HG03139 (cell line): Measurements from ENCODE around the gene DNAJB8.

Experiments used
- ATAC-seq: cut with Tn5 transposase; IDR thresholded peaks from one replicate; pipeline ENCODE4 v1.9.1; 2021; ENCODE audit not compliant: unreplicated experiment

Gene DNAJB8

DNA sequence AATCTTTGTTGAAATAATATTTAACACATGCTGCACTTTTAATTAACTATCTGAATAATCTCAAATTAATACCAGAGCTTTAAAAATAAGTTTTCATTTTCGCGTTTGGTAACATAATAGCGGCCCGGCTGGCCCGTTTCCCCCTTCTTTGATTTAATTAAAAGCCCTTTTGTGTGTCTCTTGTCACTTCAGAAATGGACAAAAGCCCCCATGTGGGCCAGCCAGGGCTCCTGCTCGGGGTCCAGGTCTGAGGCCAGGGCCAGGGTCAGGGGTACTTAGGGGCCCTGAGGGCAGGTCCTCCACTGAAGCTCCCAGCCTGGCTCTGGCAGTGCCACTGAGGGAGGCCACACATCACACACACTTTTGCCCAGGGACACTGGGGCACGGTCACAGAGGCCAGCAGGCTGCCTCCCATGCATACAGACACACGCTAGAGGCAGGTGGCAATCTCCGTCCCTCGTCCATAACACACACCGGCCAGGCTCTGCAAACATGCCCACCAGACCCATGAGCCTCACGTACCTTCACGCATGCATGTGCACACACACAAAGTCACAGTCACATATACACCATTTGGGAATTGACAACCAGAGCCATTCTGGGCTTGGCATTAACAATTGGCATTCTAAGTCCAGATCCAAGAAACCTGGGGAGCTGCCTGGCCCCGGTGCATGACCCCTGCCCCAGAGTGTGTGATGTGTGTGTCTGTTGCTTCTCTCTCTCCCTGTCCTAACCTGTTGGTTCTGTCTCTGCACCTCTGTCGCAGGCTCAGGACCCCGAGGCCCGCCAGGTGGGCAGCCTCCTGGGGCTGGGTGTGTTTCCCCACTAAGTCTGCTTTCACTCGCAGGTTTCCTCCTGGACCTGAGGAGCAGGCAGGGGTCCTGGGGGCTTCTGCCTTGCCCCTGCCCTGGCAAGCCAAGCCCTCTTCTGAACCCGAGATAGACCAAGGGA lies 38.5 kb downstream of the DNAJB8 start:
- no peak for ATAC-seq

DNA sequence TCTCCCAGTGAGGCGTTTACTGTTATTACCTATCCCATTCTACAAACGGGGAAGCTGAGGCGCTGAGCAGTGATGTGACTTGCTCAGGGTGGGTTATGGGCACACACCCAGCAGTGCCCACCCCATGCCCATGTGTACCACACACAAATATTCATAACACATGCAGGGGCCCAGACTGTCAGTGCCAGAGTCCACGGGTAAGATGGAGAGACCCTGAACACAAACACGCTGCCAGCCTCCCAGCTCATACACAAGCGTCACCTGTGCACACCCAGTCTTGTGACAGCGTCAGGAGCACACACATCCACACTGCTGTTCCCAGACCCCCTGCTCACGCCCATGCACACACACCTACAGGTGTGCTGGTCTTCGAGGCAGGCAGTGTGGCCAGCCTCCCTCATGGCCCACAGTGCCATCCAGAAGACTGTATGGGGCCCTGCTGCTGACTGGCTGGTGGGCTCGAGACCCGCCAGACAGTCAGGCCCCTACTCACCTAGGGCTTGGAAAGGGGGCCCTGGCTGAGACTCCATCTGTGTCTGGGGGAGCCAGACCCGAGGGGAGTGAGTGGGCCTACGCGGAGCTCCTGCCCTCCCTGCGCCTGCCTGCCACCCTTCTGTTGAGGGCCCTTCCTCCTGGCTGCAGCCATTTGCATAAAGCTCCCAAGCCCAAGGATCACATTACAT lies 39.4 kb downstream of the DNAJB8 start:
- ATAC-seq, result no peak

DNA sequence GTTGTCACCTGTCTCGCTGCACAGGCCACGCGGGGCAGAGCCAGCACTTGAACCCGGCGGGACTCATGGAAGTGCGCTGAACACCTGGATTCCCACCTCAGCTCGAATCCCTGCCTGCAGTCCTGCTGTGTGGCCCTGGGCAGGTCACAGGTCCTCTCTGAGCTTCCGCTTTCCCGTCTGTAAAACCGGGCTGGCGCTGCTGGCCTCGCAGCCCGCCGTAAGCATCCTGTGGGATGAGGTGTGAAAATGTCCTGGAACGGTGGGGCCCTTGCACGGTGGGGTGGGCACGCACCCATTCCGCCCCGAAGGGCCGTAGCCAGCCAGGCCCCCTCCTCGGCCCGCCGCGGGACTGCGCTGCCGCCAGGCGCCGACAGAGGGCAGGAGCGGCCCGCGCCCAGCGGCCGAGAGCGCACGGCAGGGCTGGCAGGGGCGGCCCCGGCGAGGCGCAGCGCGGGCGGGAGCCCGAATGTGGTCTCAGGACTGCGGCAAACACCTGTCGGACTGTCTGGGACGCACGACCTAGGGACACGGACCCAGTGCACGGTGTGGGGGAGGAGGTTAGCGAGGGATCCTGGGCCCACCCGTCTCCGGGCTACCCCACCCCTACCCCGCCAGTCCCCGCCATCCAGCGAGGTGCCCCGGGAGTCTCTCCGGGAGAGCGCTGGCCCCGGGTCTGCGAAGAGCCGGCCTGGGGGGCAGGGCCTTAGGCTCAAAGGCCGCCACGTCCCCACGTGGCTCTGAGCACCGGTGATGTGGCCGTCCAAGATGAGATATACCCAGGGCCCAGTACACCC lies 40.4 kb downstream of the DNAJB8 start:
- ATAC-seq, result peak; percentile 70

DNA sequence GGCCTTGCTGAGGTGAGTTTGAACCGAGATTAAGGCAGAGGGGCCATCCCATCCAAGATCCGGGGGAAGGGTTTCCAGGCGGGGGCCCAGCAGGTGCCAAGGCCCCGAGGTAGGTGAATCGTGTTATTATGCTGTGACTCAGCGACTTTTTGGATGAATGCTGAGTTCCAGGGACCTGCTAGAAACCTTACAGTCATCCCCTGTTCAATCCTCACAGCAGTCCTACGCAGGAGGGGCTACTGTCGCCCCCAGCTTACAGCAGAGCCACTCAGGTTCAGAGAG lies 40.9 kb downstream of the DNAJB8 start:
- ATAC-seq, result no peak

DNA sequence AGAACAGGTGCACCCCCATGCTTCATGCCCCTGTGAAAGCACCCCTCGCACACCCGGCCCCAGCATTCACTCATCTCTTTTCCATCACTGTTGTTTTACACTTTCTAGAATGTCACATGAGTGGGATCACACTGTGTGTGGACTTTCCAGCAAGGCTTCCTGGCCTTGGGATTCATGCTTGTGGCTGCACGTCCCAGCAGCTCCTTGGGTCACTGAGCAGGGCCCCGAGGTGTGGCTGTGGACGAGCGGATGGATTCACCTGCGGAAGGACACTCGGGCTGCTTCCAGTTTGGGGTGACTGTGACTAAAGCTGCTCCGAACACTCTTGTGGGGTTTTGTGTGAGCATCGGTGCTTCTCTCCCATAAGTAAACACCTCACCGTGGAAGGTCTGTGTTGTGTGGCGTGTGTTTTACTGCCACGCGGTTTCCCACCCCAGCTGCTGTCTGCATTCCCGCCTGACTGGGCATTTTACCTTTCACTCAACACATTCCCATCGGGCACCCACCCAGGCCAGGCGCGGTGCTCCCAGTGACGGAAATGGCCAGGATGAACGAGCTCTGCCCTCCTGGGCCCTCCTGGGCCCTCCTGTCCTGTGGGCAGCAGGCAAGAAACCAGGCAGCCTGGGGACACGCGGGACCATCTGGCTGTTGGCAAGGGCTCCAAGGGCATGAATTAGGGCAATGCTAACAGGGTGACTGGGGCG lies 41.4 kb downstream of the DNAJB8 start:
- no peak for ATAC-seq

DNA sequence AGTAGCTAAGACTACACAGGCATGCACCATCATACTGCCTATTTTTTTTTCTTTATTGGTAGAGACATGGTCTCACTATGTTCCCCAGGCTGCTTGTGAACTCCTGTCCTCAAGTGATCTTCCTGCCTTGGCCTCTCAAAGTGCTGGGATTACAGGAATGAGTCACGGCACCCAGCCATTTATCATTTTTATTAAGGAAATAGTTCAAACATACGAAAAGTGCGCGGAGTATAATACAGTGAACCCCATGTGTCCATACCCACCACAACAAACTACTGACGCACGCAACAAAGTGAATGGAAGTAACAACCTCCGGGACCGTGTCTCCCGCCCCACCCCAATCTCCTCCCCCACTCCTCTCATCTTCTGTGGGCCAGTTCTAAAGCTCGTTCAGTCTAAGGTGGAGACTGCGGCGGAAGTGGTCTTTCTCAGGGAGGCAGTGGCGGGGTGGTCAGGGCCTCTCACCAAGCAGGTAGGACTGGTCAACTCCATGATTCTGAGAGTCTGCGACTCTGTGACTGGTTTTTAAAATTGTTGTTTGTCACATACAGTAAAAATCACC lies 42.1 kb downstream of the DNAJB8 start:
- no peak for ATAC-seq

DNA sequence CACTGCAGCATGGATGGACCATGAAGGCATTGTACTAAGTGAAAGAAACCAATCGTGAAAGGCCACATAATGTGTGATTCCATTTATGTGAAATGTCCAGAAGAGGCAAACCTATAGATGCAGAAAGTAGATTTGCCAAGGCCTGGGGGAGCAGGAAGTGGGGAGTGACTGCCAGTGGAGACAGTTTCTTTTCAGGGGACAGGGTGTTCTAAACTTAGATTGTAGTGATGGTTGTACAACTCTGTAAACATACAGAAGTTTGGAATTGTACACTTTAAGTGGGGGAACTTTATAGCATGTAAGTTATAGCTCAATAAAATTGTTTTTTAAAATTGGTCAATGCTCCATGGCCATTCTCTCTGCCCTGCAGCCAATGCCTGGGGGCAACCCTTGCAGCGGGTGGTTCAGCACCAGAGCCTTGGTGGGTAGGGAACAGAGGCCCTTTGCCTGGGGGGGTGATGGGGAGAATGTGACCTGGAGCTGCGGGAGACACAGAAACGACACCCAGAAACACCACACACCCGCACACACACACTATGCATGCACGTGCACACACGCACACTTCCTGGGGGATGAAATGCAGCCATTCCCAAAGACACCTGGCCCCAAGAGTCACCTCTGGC lies 43.1 kb downstream of the DNAJB8 start:
- no peak for ATAC-seq

DNA sequence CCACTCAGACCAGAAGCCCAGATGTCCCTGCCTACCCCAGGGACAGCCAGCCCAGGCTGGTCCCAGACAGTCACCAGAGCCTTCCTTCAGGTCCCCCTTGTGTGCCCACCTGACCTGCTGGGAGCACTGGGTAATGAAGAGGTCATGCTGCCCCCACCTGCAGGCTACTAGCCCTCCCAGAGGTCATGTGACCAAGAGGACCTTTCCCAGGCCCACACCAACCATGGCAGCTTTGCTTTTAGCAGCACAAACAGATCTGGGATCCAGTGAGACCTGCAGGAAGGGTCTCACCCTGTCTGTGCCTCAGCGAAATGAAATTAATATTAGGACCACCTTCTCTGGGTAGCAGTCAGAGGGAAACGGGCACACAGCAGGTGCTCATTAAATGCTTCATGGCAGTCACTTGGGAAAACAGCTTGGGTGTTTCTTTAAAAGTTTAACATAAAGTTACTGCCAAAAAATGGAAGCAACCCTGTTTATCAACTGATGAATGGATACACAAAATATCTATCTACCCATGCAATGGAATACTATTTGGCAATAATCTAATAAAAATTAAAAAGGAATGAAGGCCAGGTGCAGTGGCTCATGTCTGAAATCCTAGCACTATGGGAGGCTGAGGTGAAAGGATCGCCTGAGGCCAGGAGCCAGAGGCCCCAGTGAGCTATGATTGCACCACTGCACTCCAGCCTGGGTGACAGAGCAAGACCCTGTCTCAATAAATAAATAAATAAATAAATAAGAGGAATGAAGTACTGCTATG lies 43.7 kb downstream of the DNAJB8 start:
- ATAC-seq, result no peak

DNA sequence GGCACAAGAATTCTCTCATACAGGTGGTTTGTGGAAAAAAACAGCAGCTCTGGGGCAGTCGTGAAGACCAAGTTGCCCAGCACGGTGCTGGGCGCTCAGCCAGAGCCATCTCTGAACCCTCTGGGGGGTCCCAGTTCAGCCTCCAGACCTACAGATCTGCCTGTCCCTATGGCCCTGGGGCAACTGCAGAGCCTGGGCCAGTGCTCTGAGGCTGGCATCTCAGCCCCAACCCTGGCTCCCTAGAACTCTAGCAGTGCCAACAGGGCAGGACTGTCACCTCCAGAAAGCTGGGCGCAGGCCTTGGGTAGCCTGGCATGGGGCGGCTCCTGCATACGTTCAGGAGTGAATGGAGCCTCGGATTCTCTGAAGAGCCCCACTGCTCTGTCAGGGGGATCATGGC lies 44.7 kb downstream of the DNAJB8 start:
- no peak for ATAC-seq

DNA sequence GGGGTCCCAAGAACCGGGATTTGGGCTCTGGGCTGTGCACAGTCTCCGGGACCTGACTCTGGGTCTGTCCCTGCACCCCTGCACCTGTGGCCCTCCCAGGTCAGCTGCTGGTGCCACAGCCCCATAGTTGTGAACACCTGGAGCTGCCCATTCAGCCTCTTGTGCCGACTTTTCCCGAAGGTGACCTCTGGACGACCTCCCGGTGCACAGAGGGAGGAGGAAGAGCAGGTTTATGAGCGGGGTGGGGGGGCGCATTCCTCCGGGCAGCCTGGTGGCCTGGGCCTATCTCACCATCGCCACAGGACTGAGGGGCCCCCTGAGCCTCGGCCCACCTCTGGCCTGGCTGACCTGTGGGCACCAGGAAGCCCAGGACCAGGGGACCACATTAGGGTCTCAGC lies 45.3 kb downstream of the DNAJB8 start:
- no peak for ATAC-seq

DNA sequence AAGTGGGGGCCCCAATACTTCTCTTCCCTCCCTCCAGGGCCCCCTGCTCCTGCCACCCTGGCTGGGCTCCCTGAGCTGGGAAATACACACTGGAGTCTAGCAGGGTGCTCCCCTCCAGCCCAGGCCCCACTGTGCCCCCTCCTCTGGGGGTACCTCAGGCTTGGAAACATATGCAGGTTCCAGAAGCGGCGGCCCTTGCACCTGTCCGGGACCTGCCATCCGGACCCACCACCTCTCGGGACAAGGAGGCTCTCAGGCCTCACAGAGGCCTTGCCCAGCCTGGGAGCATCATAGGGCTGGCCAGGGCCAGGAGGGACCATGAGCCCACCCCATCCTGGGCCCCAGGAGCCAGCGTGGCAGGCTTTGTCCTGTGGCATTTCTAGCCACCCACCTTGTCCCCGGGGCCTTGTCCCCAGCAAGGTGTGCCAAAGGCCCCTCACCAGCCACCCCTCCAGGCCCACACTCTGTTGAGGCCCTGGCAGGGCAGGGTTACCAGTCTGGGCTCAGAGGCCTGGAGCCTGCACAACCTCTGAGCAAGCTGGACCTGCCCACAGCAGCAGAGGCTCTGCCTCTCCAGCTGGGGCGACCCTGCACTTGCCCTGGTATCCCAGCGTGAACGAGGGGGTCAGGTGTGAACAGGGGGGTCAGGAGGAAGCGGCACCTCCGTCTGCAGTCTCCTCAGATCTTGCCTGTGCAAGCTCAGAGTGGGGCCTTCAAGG lies 45.8 kb downstream of the DNAJB8 start:
- no peak for ATAC-seq

DNA sequence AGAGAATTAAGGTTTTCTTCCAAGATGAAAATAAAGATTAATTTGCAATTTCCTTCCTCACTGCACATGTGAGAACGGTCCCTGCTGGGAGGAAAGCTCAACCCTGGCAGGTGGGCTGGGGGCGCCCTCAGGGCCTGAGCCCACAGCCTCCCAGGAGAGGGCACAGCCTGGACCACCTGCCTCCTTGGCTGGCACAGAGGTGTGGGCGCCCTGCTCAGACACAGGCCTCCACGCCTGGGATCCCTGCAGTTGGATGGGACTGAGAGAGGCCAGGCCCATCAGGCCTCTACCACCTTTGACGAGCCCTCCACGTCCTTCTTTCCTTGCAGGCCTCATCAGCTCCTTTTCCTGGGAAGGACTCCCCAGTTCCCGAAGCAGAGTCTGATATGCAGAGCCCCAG lies 46.4 kb downstream of the DNAJB8 start:
- no peak for ATAC-seq

DNA sequence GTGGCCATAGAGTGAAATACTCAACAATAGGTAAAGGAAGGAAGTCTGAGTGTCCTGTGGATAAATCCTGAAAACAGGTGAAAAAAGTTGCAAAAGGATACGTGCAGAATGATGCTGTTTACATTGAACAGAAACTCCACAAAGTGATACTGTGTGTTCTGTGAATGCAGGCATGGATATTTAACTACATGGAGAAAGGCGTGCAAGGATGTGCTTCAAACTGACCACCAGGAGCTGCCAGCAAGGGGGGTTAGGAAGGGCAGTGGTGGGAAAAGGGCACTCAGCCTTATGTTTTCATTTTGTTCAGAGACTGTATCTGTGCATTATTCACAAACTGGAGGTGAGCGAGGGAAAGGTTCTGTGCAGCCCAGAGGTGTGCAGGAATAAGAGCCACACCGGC lies 47.4 kb downstream of the DNAJB8 start:
- no peak for ATAC-seq

DNA sequence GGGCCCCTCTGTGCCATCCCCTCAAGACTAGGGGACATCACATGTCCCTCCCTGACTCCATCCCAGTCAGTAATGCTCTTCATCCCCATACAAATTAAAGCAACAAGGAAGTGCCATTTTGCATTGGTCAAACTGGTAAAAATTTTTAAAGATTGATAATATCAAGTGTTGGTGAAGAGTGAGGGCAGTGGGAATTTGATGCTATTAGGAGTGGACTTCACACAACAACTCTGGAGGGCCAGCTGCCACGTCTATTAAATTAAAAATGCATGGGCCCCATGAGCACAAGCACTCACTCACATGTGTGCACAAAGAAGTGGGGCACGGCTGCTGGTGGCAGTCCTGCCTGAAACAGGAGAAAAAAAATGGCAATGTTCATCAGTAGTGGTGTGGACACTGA lies 47.8 kb downstream of the DNAJB8 start:
- ATAC-seq, result no peak

DNA sequence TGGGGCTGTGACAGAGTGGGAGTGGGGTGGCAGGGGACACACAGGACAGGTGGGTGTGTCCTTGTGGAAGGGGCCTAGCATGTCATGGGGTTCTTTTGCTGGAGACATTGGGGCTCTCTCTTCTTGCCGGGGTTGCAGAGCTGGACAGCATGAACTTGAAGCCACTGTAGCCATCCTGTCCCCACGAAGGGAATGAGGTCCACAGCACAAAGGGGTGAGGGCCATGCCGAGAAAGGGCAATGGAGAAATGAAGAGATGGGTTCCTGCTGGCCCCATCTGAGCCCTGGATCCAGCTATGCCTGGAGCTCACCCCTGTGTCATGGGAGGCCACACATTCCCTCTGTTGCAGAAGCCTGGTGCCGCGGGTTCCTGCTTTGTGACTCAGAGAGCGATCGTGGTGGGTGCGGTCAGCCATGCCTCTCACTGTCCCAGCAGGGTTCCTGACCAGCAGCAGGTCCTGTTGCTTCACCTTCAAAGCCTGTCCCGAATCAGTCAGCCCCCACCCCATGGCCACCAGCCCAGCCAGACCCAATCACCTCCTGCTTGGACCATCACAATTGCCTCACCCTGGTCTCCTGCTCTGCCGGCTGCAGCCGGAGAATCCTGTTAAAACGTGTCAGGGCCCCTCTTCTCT lies 50.0 kb downstream of the DNAJB8 start:
- ATAC-seq, result no peak

DNA sequence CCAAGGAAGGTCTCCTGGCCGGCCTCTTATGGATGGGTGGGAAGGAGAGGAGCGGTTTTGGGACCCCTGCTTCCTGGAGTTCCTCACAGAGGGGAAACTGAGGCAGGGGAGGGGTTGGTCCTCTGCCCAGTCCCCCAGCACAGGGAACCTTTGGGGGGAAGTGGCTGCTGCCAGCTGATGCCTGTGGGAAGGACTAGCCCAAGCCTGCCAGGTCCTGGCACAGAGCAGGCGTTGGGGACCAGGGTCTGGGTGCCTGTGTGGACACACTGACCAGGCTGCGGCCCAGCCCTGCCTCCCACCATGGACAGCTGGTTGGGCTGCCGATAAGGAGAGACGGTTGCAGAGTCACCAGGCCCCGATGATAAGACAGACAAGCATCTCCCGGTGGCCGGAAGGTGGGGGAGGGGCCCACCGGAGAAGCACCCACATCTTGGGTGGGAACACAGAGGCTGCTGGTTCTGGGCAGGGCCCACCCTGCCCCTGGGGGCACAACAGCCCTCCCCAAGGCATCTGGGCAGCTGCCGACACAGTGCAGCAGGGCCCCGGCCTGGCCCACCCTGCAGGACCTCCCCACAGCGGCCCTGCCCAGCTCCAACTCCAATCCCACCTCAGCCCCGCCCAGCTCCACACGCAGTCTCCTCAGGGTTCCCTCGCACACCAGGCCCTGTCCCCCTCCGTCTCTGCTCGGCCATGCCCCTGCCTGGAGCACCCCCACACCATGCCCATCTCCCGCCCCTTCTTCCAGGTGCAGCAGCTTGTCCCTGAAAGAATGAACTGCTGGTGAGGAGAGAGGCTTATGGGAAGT lies 50.7 kb downstream of the DNAJB8 start:
- no peak for ATAC-seq

DNA sequence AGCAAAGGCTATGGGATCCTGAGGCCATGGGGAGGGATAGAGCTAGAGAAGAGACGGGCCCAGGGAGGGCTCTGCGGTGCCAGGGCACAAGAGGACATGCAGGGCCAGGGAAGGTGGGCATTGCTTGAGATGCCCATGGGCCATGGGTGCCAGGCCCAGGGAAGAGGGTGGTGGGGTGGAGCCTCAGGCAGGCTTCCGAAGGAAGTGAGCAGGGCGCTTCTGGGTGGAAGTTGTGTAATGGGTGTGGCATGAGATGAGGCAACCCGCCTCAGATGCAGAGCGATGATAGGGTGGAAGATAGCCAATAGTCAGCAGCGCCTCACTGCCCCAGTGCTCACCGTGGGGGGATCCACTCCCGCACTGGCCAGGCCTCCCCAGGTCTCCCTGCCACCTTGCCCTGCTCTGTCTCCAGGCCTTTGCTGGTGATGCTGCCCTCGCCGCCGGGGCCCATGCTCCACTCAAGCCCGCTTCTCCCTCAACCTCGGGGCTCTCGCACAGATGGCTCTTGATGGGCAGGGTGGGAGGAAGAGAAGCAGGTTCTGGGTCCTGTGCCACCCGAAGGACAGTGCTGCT lies 51.4 kb downstream of the DNAJB8 start:
- ATAC-seq, result no peak
